ENCODE data around the gene CCNA1.

DNA sequence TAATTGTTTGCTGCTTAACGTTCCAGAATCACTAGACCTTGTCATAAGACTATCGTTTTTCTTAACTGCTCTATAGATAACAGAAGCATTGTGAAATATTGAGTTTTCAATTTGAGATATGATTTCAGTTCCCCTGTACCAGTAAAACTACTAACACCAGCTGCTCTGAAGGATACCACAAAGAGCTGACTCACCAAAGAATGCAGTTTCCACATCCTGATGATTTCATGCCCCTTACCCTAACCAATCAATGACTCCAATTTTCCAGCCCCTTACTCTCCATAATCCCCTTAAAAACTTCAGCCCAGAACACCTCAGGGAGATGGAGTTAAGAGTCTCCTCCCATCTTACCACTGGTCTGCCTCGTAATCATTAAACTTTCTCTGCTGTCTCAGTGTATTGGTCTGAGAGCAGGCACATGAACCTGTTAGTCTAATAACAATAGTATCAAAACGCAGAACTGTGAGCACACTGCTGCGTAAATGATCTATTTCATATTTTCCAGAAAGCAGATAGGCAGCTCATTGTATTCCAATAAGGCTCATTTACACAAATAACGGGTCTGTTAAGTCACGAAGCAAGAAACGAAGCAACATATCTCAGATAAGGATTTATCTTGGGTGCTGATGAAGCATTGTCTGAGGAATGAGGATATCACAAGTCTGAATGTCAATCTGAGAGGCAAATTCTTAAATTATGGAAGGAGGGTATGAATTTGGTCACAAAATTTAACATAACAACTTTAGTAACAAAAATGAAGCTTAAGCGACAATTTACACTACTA lies 14.1 kb upstream of the CCNA1 start:
- TF ChIP-seq POLR2A (IDR thresholded peaks at IDR 0.05; ENCODE audit: low read length) (no peak), GATA1 (IDR thresholded peaks at IDR 0.05; ENCODE audit: low read depth, low read length) (no peak)

Measured in erythroblast (primary cell).